ENCODE data around the gene FOSL2. TPM values are rescaled to one million over a fixed set of nuclear protein-coding genes. Genes with fewer than 3 reads are reported as not detected.
"Not testable (repeated sequence)": the region's sequence is repeated elsewhere in the genome, so short reads cannot be mapped to it uniquely, and the experiment has no call there.

Gene FOSL2
- polyA plus RNA-seq, 2 donors: 53.2 to 60.0 TPM

- no peak overlapping the region for H3K27ac ChIP-seq (ENCODE audit: low read depth in 2 of 2, low read length in 1 of 2)
- no peak overlapping the region for H3K4me3 ChIP-seq (ENCODE audit: low read depth in 1 of 2, low read length in 2 of 2)
- peaks cover 0 to 18% of the 10 kb centered on the region in 2 donors for H3K4me1 ChIP-seq (ENCODE audit: control insufficient read depth in 2 of 2, insufficient read depth in 2 of 2, low read length in 1 of 2)
- H3K27me3 ChIP-seq (ENCODE audit: control insufficient read depth in 1 of 2, insufficient read depth in 2 of 2, low read length in 2 of 2): no peaks in the 10 kb centered on the region
- no peaks in the 10 kb centered on the region for H3K9me3 ChIP-seq (ENCODE audit: control insufficient read depth in 2 of 2, insufficient read depth in 1 of 2, low read depth in 1 of 2, low read length in 1 of 2)
- WGBS, 2 donors: 62 to 64% methylated on average over 3 of the region's 3 CpGs
- no peaks in the 10 kb centered on the region for H3K36me3 ChIP-seq (ENCODE audit: control insufficient read depth in 2 of 2, insufficient read depth in 2 of 2, low read length in 1 of 2)
Measured at GRCh38 chr2:28370354-28370753, 22.3 kb upstream of the FOSL2 start.

GRCh38 chr2:28371728-28372127, 20.9 kb upstream of the FOSL2 start:
- not testable (repeated sequence) for H3K4me3 ChIP-seq (ENCODE audit: low read depth in 1 of 2, low read length in 2 of 2); H3K36me3 ChIP-seq (ENCODE audit: control insufficient read depth in 2 of 2, insufficient read depth in 2 of 2, low read length in 1 of 2); H3K9me3 ChIP-seq (ENCODE audit: control insufficient read depth in 2 of 2, insufficient read depth in 1 of 2, low read depth in 1 of 2, low read length in 1 of 2); H3K27ac ChIP-seq (ENCODE audit: low read depth in 2 of 2, low read length in 1 of 2); H3K27me3 ChIP-seq (ENCODE audit: control insufficient read depth in 1 of 2, insufficient read depth in 2 of 2, low read length in 2 of 2)
- 70 to 74% methylated on average over 4 of the region's 4 CpGs for WGBS, 2 donors
- H3K4me1 ChIP-seq (ENCODE audit: control insufficient read depth in 2 of 2, insufficient read depth in 2 of 2, low read length in 1 of 2): peaks cover 0 to 14% of the 10 kb centered on the region in 2 donors

- 73 to 79% methylated on average over 4 of the region's 4 CpGs for WGBS, 2 donors
- no peak overlapping the region for H3K27ac ChIP-seq (ENCODE audit: low read depth in 2 of 2, low read length in 1 of 2)
Measured at GRCh38 chr2:28373854-28374253, 18.8 kb upstream of the FOSL2 start.

DNA sequence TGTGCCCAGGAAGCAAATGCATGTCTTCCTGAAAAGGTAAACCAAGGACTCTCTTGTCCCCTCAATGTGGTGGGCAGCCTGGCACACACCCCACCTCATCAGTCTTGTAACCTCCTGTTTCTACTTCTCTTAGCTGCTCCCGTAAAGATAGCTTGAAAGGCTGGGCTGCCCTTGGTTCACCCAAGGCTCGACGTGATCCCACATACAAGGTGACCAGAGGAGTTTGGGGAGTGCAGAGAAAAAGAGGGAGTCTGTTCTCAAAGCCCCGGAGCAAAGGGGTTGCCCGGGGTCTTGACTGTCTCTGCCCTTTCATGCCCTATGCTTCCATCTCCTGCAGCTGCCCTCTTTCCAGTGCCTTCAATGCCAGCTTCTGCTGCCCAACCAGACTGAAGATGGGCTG, 18.3 kb upstream of the FOSL2 start:
- Histone ChIP-seq H3K36me3 (ENCODE audit: control insufficient read depth in 2 of 2, insufficient read depth in 2 of 2, low read length in 1 of 2) (no peaks in the 10 kb centered on the region), H3K9me3 (ENCODE audit: control insufficient read depth in 2 of 2, insufficient read depth in 1 of 2, low read depth in 1 of 2, low read length in 1 of 2) (no peaks in the 10 kb centered on the region), H3K27me3 (ENCODE audit: control insufficient read depth in 1 of 2, insufficient read depth in 2 of 2, low read length in 2 of 2) (no peaks in the 10 kb centered on the region), H3K27ac (ENCODE audit: low read depth in 2 of 2, low read length in 1 of 2) (no peak overlapping the region), H3K4me1 (ENCODE audit: control insufficient read depth in 2 of 2, insufficient read depth in 2 of 2, low read length in 1 of 2) (peaks cover 0 to 28% of the 10 kb centered on the region in 2 donors), H3K4me3 (ENCODE audit: low read depth in 1 of 2, low read length in 2 of 2) (no peak overlapping the region)
- 88 to 91% methylated on average over 5 of the region's 5 CpGs for WGBS, 2 donors

More at GRCh38 chr2:28373854-28374253, 18.8 kb upstream of the FOSL2 start:
- Histone ChIP-seq H3K4me3 (ENCODE audit: low read depth in 1 of 2, low read length in 2 of 2) (no peak overlapping the region), H3K36me3 (ENCODE audit: control insufficient read depth in 2 of 2, insufficient read depth in 2 of 2, low read length in 1 of 2) (no peaks in the 10 kb centered on the region), H3K4me1 (ENCODE audit: control insufficient read depth in 2 of 2, insufficient read depth in 2 of 2, low read length in 1 of 2) (peaks cover 0 to 24% of the 10 kb centered on the region in 2 donors), H3K27me3 (ENCODE audit: control insufficient read depth in 1 of 2, insufficient read depth in 2 of 2, low read length in 2 of 2) (no peaks in the 10 kb centered on the region), H3K9me3 (ENCODE audit: control insufficient read depth in 2 of 2, insufficient read depth in 1 of 2, low read depth in 1 of 2, low read length in 1 of 2) (no peaks in the 10 kb centered on the region)

DNA sequence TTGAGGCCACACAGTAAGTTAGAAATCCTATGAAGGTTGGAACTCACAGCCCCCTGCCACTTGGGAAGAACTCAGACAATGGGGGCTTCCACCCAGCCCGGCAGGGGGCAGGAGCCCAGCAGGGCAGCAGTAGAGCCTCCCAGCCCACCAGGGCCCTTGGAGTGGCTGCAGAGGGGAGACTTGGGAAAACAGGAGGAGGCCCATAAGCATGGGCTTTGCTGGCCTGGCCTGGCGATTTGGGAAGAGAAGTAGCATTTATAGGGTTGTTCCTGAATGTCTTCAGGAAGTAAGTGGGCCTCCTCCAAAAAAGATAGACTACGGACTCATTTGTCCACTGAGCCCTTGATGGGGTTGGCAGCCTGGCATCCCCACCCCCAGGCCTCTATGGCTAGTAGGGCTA, 17.4 kb upstream of the FOSL2 start:
- WGBS, 2 donors: 90 to 92% methylated on average over 3 of the region's 3 CpGs
- H3K4me3 ChIP-seq (ENCODE audit: low read depth in 1 of 2, low read length in 2 of 2): no peak overlapping the region

GRCh38 chr2:28375742-28376631, 16.7 kb upstream of the FOSL2 start:
- no peak overlapping the region for H3K4me3 ChIP-seq (ENCODE audit: low read depth in 1 of 2, low read length in 2 of 2)
- WGBS, 2 donors: 86 to 87% methylated on average over 8 of the region's 8 CpGs
- H3K4me1 ChIP-seq (ENCODE audit: control insufficient read depth in 2 of 2, insufficient read depth in 2 of 2, low read length in 1 of 2): peaks cover 0 to 26% of the 10 kb centered on the region in 2 donors
- H3K9me3 ChIP-seq (ENCODE audit: control insufficient read depth in 2 of 2, insufficient read depth in 1 of 2, low read depth in 1 of 2, low read length in 1 of 2): no peaks in the 10 kb centered on the region
- H3K36me3 ChIP-seq (ENCODE audit: control insufficient read depth in 2 of 2, insufficient read depth in 2 of 2, low read length in 1 of 2): no peaks in the 10 kb centered on the region
- no peaks in the 10 kb centered on the region for H3K27me3 ChIP-seq (ENCODE audit: control insufficient read depth in 1 of 2, insufficient read depth in 2 of 2, low read length in 2 of 2)
- H3K27ac ChIP-seq (ENCODE audit: low read depth in 2 of 2, low read length in 1 of 2): peak overlapping the region; percentile 98

More for the DNA sequence above, 17.4 kb upstream of the FOSL2 start:
- Histone ChIP-seq H3K27me3 (ENCODE audit: control insufficient read depth in 1 of 2, insufficient read depth in 2 of 2, low read length in 2 of 2) (no peaks in the 10 kb centered on the region), H3K9me3 (ENCODE audit: control insufficient read depth in 2 of 2, insufficient read depth in 1 of 2, low read depth in 1 of 2, low read length in 1 of 2) (no peaks in the 10 kb centered on the region), H3K36me3 (ENCODE audit: control insufficient read depth in 2 of 2, insufficient read depth in 2 of 2, low read length in 1 of 2) (no peaks in the 10 kb centered on the region), H3K4me1 (ENCODE audit: control insufficient read depth in 2 of 2, insufficient read depth in 2 of 2, low read length in 1 of 2) (peaks cover 0 to 30% of the 10 kb centered on the region in 2 donors), H3K27ac (ENCODE audit: low read depth in 2 of 2, low read length in 1 of 2) (peak overlapping the region in 1 of 2 donors; percentile 16)

- WGBS, 2 donors: 61% methylated on average over 17 to 19 of the region's 19 CpGs
- no peak overlapping the region for H3K4me3 ChIP-seq (ENCODE audit: low read depth in 1 of 2, low read length in 2 of 2)
- no peaks in the 10 kb centered on the region for H3K36me3 ChIP-seq (ENCODE audit: control insufficient read depth in 2 of 2, insufficient read depth in 2 of 2, low read length in 1 of 2)
- H3K9me3 ChIP-seq (ENCODE audit: control insufficient read depth in 2 of 2, insufficient read depth in 1 of 2, low read depth in 1 of 2, low read length in 1 of 2): no peaks in the 10 kb centered on the region
- no peaks in the 10 kb centered on the region for H3K27me3 ChIP-seq (ENCODE audit: control insufficient read depth in 1 of 2, insufficient read depth in 2 of 2, low read length in 2 of 2)
- peaks cover 0 to 26% of the 10 kb centered on the region in 2 donors for H3K4me1 ChIP-seq (ENCODE audit: control insufficient read depth in 2 of 2, insufficient read depth in 2 of 2, low read length in 1 of 2)
- H3K27ac ChIP-seq (ENCODE audit: low read depth in 2 of 2, low read length in 1 of 2): peak overlapping the region; percentile 98
Measured at GRCh38 chr2:28377195-28377816, 15.4 kb upstream of the FOSL2 start.

- peak overlapping the region; percentile 98 for H3K27ac ChIP-seq (ENCODE audit: low read depth in 2 of 2, low read length in 1 of 2)
- H3K4me1 ChIP-seq (ENCODE audit: control insufficient read depth in 2 of 2, insufficient read depth in 2 of 2, low read length in 1 of 2): peaks cover 4 to 32% of the 10 kb centered on the region in 2 donors
- 52 to 55% methylated on average over 9 of the region's 9 CpGs for WGBS, 2 donors
Measured at GRCh38 chr2:28377984-28378678, 14.5 kb upstream of the FOSL2 start.

GRCh38 chr2:28378679-28379584, 13.7 kb upstream of the FOSL2 start:
- WGBS, 2 donors: 67 to 71% methylated on average over 16 of the region's 16 CpGs
- H3K4me1 ChIP-seq (ENCODE audit: control insufficient read depth in 2 of 2, insufficient read depth in 2 of 2, low read length in 1 of 2): peaks cover 4 to 30% of the 10 kb centered on the region in 2 donors
- no peak overlapping the region for H3K4me3 ChIP-seq (ENCODE audit: low read depth in 1 of 2, low read length in 2 of 2)
- H3K27ac ChIP-seq (ENCODE audit: low read depth in 2 of 2, low read length in 1 of 2): peak overlapping the region; percentile 98
- no peaks in the 10 kb centered on the region for H3K36me3 ChIP-seq (ENCODE audit: control insufficient read depth in 2 of 2, insufficient read depth in 2 of 2, low read length in 1 of 2)
- H3K27me3 ChIP-seq (ENCODE audit: control insufficient read depth in 1 of 2, insufficient read depth in 2 of 2, low read length in 2 of 2): no peaks in the 10 kb centered on the region
- no peaks in the 10 kb centered on the region for H3K9me3 ChIP-seq (ENCODE audit: control insufficient read depth in 2 of 2, insufficient read depth in 1 of 2, low read depth in 1 of 2, low read length in 1 of 2)

More at GRCh38 chr2:28377984-28378678, 14.5 kb upstream of the FOSL2 start:
- Histone ChIP-seq H3K4me3 (ENCODE audit: low read depth in 1 of 2, low read length in 2 of 2) (no peak overlapping the region), H3K36me3 (ENCODE audit: control insufficient read depth in 2 of 2, insufficient read depth in 2 of 2, low read length in 1 of 2) (no peaks in the 10 kb centered on the region), H3K9me3 (ENCODE audit: control insufficient read depth in 2 of 2, insufficient read depth in 1 of 2, low read depth in 1 of 2, low read length in 1 of 2) (no peaks in the 10 kb centered on the region), H3K27me3 (ENCODE audit: control insufficient read depth in 1 of 2, insufficient read depth in 2 of 2, low read length in 2 of 2) (no peaks in the 10 kb centered on the region)

Measured in esophagus (tissue), 2 donors.